ENCODE measurements around the gene BBC3.
"Not testable (repeated sequence)": the region's sequence is repeated elsewhere in the genome, so short reads cannot be mapped to it uniquely, and the experiment has no call there.

The BBC3 gene

GRCh38 chr19:47230921-47231214, at the start of gene BBC3:
TSS of gene BBC3 (minus strand) at chr19:47231199. CDS start at chr19:47228431, 2,768 bp downstream.
- FAIRE-seq (no peak), DNase-seq (ENCODE audit: extremely low spot score, insufficient read length, low read depth) (no peak)

- FAIRE-seq (no peak), DNase-seq (ENCODE audit: extremely low spot score, insufficient read length, low read depth) (no peak)
Measured at GRCh38 chr19:47280183-47280797, 49.3 kb upstream of the BBC3 start.

- not testable (repeated sequence) for FAIRE-seq; DNase-seq (ENCODE audit: extremely low spot score, insufficient read length, low read depth)
Measured at GRCh38 chr19:47276513-47276912, 45.5 kb upstream of the BBC3 start.

- DNase-seq (ENCODE audit: extremely low spot score, insufficient read length, low read depth): no peak
- FAIRE-seq: no peak
Measured at GRCh38 chr19:47275791-47276461, 44.9 kb upstream of the BBC3 start.

- DNase-seq (ENCODE audit: extremely low spot score, insufficient read length, low read depth): no peak
- FAIRE-seq: no peak
Measured at GRCh38 chr19:47274891-47275761, 44.1 kb upstream of the BBC3 start.

- FAIRE-seq (peak; percentile 94), DNase-seq (ENCODE audit: extremely low spot score, insufficient read length, low read depth) (peak; percentile 91)
Measured at GRCh38 chr19:47274071-47274890, 43.3 kb upstream of the BBC3 start, which contains the start of gene INAFM1. TSS of gene INAFM1 (plus strand) at chr19:47274885. CDS start at chr19:47274920, 35 bp downstream.

GRCh38 chr19:47273313-47274070, 42.5 kb upstream of the BBC3 start:
- DNase-seq (ENCODE audit: extremely low spot score, insufficient read length, low read depth): peak; percentile 80
- FAIRE-seq: no peak

GRCh38 chr19:47272448-47273312, 41.7 kb upstream of the BBC3 start:
- DNase-seq (ENCODE audit: extremely low spot score, insufficient read length, low read depth) (no peak), FAIRE-seq (no peak)

- FAIRE-seq (no peak), DNase-seq (ENCODE audit: extremely low spot score, insufficient read length, low read depth) (no peak)
Measured at GRCh38 chr19:47271949-47272348, 41.0 kb upstream of the BBC3 start.

GRCh38 chr19:47270408-47270807, 39.4 kb upstream of the BBC3 start:
- FAIRE-seq (no peak), DNase-seq (ENCODE audit: extremely low spot score, insufficient read length, low read depth) (no peak)

GRCh38 chr19:47269596-47269995, 38.6 kb upstream of the BBC3 start:
- DNase-seq (ENCODE audit: extremely low spot score, insufficient read length, low read depth) (no peak), FAIRE-seq (no peak)

GRCh38 chr19:47268028-47268427, 37.0 kb upstream of the BBC3 start:
- DNase-seq (ENCODE audit: extremely low spot score, insufficient read length, low read depth) (no peak), FAIRE-seq (no peak)

GRCh38 chr19:47267350-47267759, 36.4 kb upstream of the BBC3 start:
- FAIRE-seq (no peak), DNase-seq (ENCODE audit: extremely low spot score, insufficient read length, low read depth) (no peak)

GRCh38 chr19:47266401-47266941, 35.5 kb upstream of the BBC3 start:
- no peak for FAIRE-seq

GRCh38 chr19:47264629-47265028, 33.6 kb upstream of the BBC3 start:
- no peak for FAIRE-seq
- DNase-seq (ENCODE audit: extremely low spot score, insufficient read length, low read depth): no peak

More at GRCh38 chr19:47266401-47266941, 35.5 kb upstream of the BBC3 start:
- DNase-seq (ENCODE audit: extremely low spot score, insufficient read length, low read depth): no peak

- peak; percentile 99 for FAIRE-seq
Measured at GRCh38 chr19:47261946-47262793, 31.2 kb upstream of the BBC3 start.

GRCh38 chr19:47260476-47260875, 29.5 kb upstream of the BBC3 start:
- DNase-seq (ENCODE audit: extremely low spot score, insufficient read length, low read depth) (no peak), FAIRE-seq (no peak)

More at GRCh38 chr19:47261946-47262793, 31.2 kb upstream of the BBC3 start:
- DNase-seq (ENCODE audit: extremely low spot score, insufficient read length, low read depth): not testable (repeated sequence)
